K562 (cell line): ENCODE results near the gene ATP5F1D. TPM values are rescaled to one million over a fixed set of nuclear protein-coding genes. Genes with fewer than 3 reads are reported as not detected.

Source experiments
- BRF1 ChIP-seq: IDR thresholded peaks from 3 replicates; pipeline ENCODE4 v1.6.1; 2011; ENCODE audit warnings: borderline replicate concordance, mild to moderate bottlenecking; ENCODE audit not compliant: insufficient read length; ENCODE audit errors: extremely low read depth
- CBFA2T2 ChIP-seq: fragments of 450-650 bp; conservative IDR thresholded peaks from 2 replicates; pipeline ENCODE4 v1.6.1; 2017; ENCODE audit warnings: mild to moderate bottlenecking
- CREB1 ChIP-seq, 2 experiments: sonication (generic) in 1 of 2; formaldehyde crosslinking in 1 of 2; IDR thresholded peaks; 2 replicates each; pipeline versions ENCODE4 v1.6.1 to v1.8.0; 2012 to 2022; ENCODE audit warnings: inconsistent platforms in 1 of 2, mild to moderate bottlenecking in 1 of 2, missing genetic modification reagents in 1 of 2, moderate library complexity in 1 of 2
- EWSR1 ChIP-seq: fragments of 450-650 bp; IDR thresholded peaks from 2 replicates; pipeline ENCODE4 v1.6.1; 2018; ENCODE audit warnings: borderline replicate concordance, mild to moderate bottlenecking, low read depth, moderate library complexity; ENCODE audit not compliant: partially characterized antibody
- KAT7 ChIP-seq: sonication (generic); formaldehyde crosslinking; IDR thresholded peaks from 2 replicates; pipeline ENCODE4 v1.8.0; 2022; ENCODE audit warnings: missing genetic modification reagents, mild to moderate bottlenecking, borderline replicate concordance
- L3MBTL2 ChIP-seq: fragments of 450-650 bp; IDR thresholded peaks from 2 replicates; pipeline ENCODE4 v1.6.1; 2016; ENCODE audit warnings: mild to moderate bottlenecking, moderate library complexity
- NBN ChIP-seq: fragments of 450-650 bp; IDR thresholded peaks from 2 replicates; pipeline ENCODE4 v1.6.1; 2016; ENCODE audit warnings: low read depth, mild to moderate bottlenecking
- NCOR1 ChIP-seq: fragments of 450-650 bp; IDR thresholded peaks from 2 replicates; pipeline ENCODE4 v1.6.1; 2016; ENCODE audit warnings: mild to moderate bottlenecking, moderate library complexity
- NFE2 ChIP-seq: IDR thresholded peaks from 2 replicates; pipeline ENCODE4 v1.6.1; 2014; ENCODE audit warnings: antibody characterized with exemption, low read depth
- NRF1 ChIP-seq, 2 experiments: fragments of 450-650 bp; IDR thresholded peaks in 1 of 2; conservative IDR thresholded peaks in 1 of 2; 2 replicates each; pipeline ENCODE4 v1.6.1; 2014; ENCODE audit warnings: mild to moderate bottlenecking in 2 of 2
- TCF7 ChIP-seq: sonication (generic); IDR thresholded peaks from 2 replicates; pipeline ENCODE4 v1.6.1; 2016; ENCODE audit warnings: antibody characterized with exemption, borderline replicate concordance
- TOE1 ChIP-seq, 2 experiments: fragments of 450-650 bp in 1 of 2; sonication (generic) in 1 of 2; formaldehyde crosslinking in 1 of 2; IDR thresholded peaks; 2 replicates each; pipeline versions ENCODE4 v1.7.1 to v1.8.0; 2016 to 2022; ENCODE audit warnings: borderline replicate concordance in 2 of 2, mild to moderate bottlenecking in 2 of 2, antibody characterized with exemption in 1 of 2, inconsistent platforms in 1 of 2, low read depth in 1 of 2, missing genetic modification reagents in 1 of 2, moderate library complexity in 1 of 2
- ZBTB7A ChIP-seq: IDR thresholded peaks from 2 replicates; pipeline ENCODE4 v1.6.1; 2011; ENCODE audit warnings: low read depth, mild to moderate bottlenecking, low read length, moderate library complexity, borderline replicate concordance; ENCODE audit not compliant: control insufficient read depth
- ZFP36 ChIP-seq: fragments of 150-350 bp; IDR thresholded peaks from 2 replicates; pipeline ENCODE4 v1.6.1; 2018; ENCODE audit warnings: low read length, low read depth; ENCODE audit not compliant: partially characterized antibody
- ZNF197 ChIP-seq: fragments of 200-800 bp; sonication (Bioruptor generic); IDR thresholded peaks from 2 replicates; pipeline ENCODE4 v1.6.1; 2016; ENCODE audit warnings: low read depth, missing genetic modification characterization, missing compliant biosample characterization
- ZNF780A ChIP-seq: fragments of 250-450 bp; sonication (Bioruptor Pico); IDR thresholded peaks from 2 replicates; pipeline ENCODE4 v1.5.0; 2021; ENCODE audit warnings: mild to moderate bottlenecking
- polyA plus RNA-seq, 8 experiments: library from polyadenylated mRNA; depleted of rRNA in 4 of 8; stranded (reverse) in 5 of 8; unstranded in 3 of 8; fragments of >200 nt; fragmentation: Nextera tagmentation in 2 of 8; fragmentation: Illumina TruSeq in 1 of 8; extraction: Ambion mirVana in 2 of 8; extraction: Trizol in 1 of 8; gene quantifications; 2 replicates each; pipeline versions ENCODE4 v1.2.1 to v1.2.3, GENCODE V29; 2011 to 2014; ENCODE audit warnings: inconsistent platforms in 1 of 8, missing spikeins in 1 of 8
- total RNA-seq, 7 experiments: library from RNA; depleted of rRNA in 6 of 7; stranded (reverse); fragments of >200 nt in 6 of 7; fragmentation: Illumina TruSeq in 2 of 7; extraction: Trizol in 2 of 7; gene quantifications; 2 replicates each; pipeline versions ENCODE4 v1.2.1 to v1.2.3, GENCODE V29; 2011 to 2021; ENCODE audit warnings: low replicate concordance in 1 of 7
- TF ChIP-seq, protein P1 (sequence below), 2 experiments: fragments of 450-650 bp in 1 of 2; sonication (generic) in 1 of 2; formaldehyde crosslinking in 1 of 2; IDR thresholded peaks in 1 of 2; conservative IDR thresholded peaks in 1 of 2; 2 replicates each; pipeline versions ENCODE4 v1.6.1 to v1.8.1; 2016 to 2023; ENCODE audit warnings: mild to moderate bottlenecking in 2 of 2, moderate library complexity in 2 of 2, inconsistent platforms in 1 of 2, missing genetic modification reagents in 1 of 2
- TF ChIP-seq, protein P2 (sequence below): sonication (generic); formaldehyde crosslinking; IDR thresholded peaks from 2 replicates; pipeline ENCODE4 v1.8.0; 2022; ENCODE audit warnings: mild to moderate bottlenecking, missing genetic modification reagents, borderline replicate concordance
- TF ChIP-seq, protein P3 (sequence below): fragments of 450-650 bp; IDR thresholded peaks from 2 replicates; pipeline ENCODE4 v1.6.1; 2017; ENCODE audit warnings: antibody characterized with exemption, mild to moderate bottlenecking

Gene ATP5F1D
- total and polyA plus RNA-seq, 9 of the 15 experiments (the other 6 are each of a cell fraction or from before 2014, with no cell fraction given), result 3.9 to 409 (median 36.8) TPM

DNA sequence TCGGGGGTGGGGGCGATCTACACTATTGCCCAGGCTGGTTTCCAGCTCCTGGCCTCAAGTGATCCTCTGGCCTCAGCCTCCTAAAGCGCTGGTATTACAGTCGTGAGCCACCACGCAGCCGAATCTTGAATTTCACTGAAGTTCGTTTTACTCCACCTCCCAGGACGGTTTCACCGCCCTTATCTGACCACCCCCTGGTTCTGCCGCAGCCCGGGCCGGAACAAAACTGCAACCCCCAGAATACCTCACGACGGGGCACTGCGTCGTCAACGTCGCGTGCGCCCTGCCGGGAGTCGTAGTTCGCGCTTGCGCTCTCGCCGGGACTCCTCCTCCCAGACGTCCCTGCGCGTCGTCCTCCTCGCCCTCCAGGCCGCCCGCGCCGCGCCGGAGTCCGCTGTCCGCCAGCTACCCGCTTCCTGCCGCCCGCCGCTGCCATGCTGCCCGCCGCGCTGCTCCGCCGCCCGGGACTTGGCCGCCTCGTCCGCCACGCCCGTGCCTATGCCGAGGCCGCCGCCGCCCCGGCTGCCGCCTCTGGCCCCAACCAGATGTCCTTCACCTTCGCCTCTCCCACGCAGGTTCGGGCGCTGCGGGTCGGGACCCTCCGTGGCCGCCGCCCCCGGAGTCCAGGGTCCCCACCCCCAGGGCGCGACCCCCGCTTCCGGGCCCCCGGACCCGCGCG lies at the start of gene ATP5F1D (continued):
- TF ChIP-seq ZBTB7A (peak; percentile 69), ZNF197 (CRISPR knock-in tag) (peak; percentile 87; the same call in 1 of the 2 replicates), EWSR1 (no peak), NFE2 (no peak; the same call in 1 of the 2 replicates), ZFP36 (peak; percentile 61), CBFA2T2 (no peak), TCF7 (no peak), KAT7 (CRISPR knock-in tag) (no peak), CREB1 (IDR thresholded peaks at IDR 0.05) (peak; percentile 97), CREB1 (CRISPR knock-in tag; IDR thresholded peaks at IDR 0.05) (peak; percentile 97), ZNF780A (CRISPR knock-in tag) (no peak), L3MBTL2 (peak; percentile 68), NCOR1 (no peak), NRF1 (conservative IDR thresholded peaks at IDR 0.05 in 1 of 2, IDR thresholded peaks at IDR 0.05 in 1 of 2) (peak; percentile 88 to 91), TOE1 (IDR thresholded peaks at IDR 0.05; ENCODE audit: borderline replicate concordance) (no peak), TOE1 (CRISPR knock-in tag; IDR thresholded peaks at IDR 0.05; ENCODE audit: borderline replicate concordance, low read depth) (no peak), BRF1 (no peak), NBN (no peak)
- TF ChIP-seq, protein P1, sequence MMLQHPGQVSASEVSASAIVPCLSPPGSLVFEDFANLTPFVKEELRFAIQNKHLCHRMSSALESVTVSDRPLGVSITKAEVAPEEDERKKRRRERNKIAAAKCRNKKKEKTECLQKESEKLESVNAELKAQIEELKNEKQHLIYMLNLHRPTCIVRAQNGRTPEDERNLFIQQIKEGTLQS (IDR thresholded peaks at IDR 0.05), result no peak
- TF ChIP-seq, protein P1 (CRISPR knock-in tag; conservative IDR thresholded peaks at IDR 0.05), result 0 out of 2 replicates have a peak, but pooled peaks have one; percentile 16
- TF ChIP-seq, protein P2, sequence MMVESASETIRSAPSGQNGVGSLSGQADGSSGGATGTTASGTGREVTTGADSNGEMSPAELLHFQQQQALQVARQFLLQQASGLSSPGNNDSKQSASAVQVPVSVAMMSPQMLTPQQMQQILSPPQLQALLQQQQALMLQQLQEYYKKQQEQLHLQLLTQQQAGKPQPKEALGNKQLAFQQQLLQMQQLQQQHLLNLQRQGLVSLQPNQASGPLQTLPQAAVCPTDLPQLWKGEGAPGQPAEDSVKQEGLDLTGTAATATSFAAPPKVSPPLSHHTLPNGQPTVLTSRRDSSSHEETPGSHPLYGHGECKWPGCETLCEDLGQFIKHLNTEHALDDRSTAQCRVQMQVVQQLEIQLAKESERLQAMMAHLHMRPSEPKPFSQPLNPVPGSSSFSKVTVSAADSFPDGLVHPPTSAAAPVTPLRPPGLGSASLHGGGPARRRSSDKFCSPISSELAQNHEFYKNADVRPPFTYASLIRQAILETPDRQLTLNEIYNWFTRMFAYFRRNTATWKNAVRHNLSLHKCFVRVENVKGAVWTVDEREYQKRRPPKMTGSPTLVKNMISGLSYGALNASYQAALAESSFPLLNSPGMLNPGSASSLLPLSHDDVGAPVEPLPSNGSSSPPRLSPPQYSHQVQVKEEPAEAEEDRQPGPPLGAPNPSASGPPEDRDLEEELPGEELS, result no peak
- TF ChIP-seq, protein P3, sequence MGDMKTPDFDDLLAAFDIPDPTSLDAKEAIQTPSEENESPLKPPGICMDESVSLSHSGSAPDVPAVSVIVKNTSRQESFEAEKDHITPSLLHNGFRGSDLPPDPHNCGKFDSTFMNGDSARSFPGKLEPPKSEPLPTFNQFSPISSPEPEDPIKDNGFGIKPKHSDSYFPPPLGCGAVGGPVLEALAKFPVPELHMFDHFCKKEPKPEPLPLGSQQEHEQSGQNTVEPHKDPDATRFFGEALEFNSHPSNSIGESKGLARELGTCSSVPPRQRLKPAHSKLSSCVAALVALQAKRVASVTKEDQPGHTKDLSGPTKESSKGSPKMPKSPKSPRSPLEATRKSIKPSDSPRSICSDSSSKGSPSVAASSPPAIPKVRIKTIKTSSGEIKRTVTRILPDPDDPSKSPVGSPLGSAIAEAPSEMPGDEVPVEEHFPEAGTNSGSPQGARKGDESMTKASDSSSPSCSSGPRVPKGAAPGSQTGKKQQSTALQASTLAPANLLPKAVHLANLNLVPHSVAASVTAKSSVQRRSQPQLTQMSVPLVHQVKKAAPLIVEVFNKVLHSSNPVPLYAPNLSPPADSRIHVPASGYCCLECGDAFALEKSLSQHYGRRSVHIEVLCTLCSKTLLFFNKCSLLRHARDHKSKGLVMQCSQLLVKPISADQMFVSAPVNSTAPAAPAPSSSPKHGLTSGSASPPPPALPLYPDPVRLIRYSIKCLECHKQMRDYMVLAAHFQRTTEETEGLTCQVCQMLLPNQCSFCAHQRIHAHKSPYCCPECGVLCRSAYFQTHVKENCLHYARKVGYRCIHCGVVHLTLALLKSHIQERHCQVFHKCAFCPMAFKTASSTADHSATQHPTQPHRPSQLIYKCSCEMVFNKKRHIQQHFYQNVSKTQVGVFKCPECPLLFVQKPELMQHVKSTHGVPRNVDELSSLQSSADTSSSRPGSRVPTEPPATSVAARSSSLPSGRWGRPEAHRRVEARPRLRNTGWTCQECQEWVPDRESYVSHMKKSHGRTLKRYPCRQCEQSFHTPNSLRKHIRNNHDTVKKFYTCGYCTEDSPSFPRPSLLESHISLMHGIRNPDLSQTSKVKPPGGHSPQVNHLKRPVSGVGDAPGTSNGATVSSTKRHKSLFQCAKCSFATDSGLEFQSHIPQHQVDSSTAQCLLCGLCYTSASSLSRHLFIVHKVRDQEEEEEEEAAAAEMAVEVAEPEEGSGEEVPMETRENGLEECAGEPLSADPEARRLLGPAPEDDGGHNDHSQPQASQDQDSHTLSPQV, result 0 out of 2 replicates have a peak, but pooled peaks have one; percentile 42
